GM12878 (cell line): Measurements from ENCODE around the gene METTL15. TPM values are rescaled to one million over a fixed set of nuclear protein-coding genes. Genes with fewer than 3 reads are reported as not detected.

ENCODE experiments used
- ATAC-seq: fragments of 200-7000 bp; cut with Tn5 transposase; 3 replicates; pipeline ENCODE4 v1.9.1; 2020; ENCODE audit warnings: mild to moderate bottlenecking, moderate library complexity
- BruUV-seq: library from RNA; stranded (reverse); fragments of 400-500 nt; replicated peaks from 2 replicates; lab custom pipeline; 2021; lab: Mats Ljungman, UMichigan
- CTCF ChIA-PET: fragments of 300-600 bp; sonication (Branson Sonifier 250); formaldehyde crosslinking; extraction: SDS; loops from one replicate; lab custom pipeline; 2021; ENCODE audit warnings: inconsistent platforms; lab: Yijun Ruan, JAX
- POLR2A ChIA-PET: fragments of 350-600 bp; formaldehyde crosslinking; extraction: SDS; loops from one replicate; lab custom pipeline; 2021; ENCODE audit warnings: inconsistent platforms; lab: Charles Lee
- RAD21 ChIA-PET: fragments of 300-600 bp; sonication (Branson Sonifier 250); formaldehyde crosslinking; loops from one replicate; lab custom pipeline; 2023; ENCODE audit warnings: antibody characterized with exemption; ENCODE audit not compliant: unreplicated experiment; lab: Charles Lee
- SMC1A ChIA-PET: fragments of 300-600 bp; sonication (Branson Sonifier 250); formaldehyde crosslinking; loops from one replicate; lab custom pipeline; 2023; ENCODE audit not compliant: unreplicated experiment, uncharacterized antibody; lab: Charles Lee
- DNase-seq: peaks from one replicate; pipeline ENCODE4 v3.0.0-alpha.2; 2011; ENCODE audit warnings: low read depth, low spot score
- FAIRE-seq: peaks from 3 replicates; lab custom pipeline; 2011; peaks lifted over from hg19 to GRCh38; lab: Jason Lieb, UNC
- H2AFZ ChIP-seq: 2 replicates; pipeline ENCODE4 v1.6.0; 2011; ENCODE audit warnings: low read depth, low read length, control low read depth; ENCODE audit not compliant: control insufficient read depth
- H3K27ac ChIP-seq: 2 replicates; pipeline ENCODE4 v1.5.1; 2011; ENCODE audit warnings: control low read depth; ENCODE audit not compliant: control insufficient read depth, insufficient read depth
- H3K27me3 ChIP-seq, 2 experiments: replicated peaks in 1 of 2; 2 replicates each; pipeline versions ENCODE4 v1.6.0 to v1.6.1; 2011; ENCODE audit warnings: low read length in 1 of 2; ENCODE audit not compliant: control insufficient read depth in 2 of 2, insufficient read depth in 2 of 2
- H3K36me3 ChIP-seq, 2 experiments: 2 replicates each; pipeline ENCODE4 v1.5.1; 2011; ENCODE audit warnings: low read length in 1 of 2; ENCODE audit not compliant: control insufficient read depth in 2 of 2, insufficient read depth in 2 of 2
- H3K4me1 ChIP-seq: 2 replicates; pipeline ENCODE4 v1.6.1; 2011; ENCODE audit warnings: mild to moderate bottlenecking, low read length, moderate library complexity, mixed read lengths; ENCODE audit not compliant: control insufficient read depth, insufficient read depth
- H3K4me2 ChIP-seq: 2 replicates; pipeline ENCODE4 v1.6.0; 2011; ENCODE audit warnings: control low read depth; ENCODE audit not compliant: control insufficient read depth, insufficient read depth
- H3K4me3 ChIP-seq: fragments of 200-600 bp; sonication (generic); 2 replicates; pipeline ENCODE4 v1.5.1; 2016
- H3K79me2 ChIP-seq: 2 replicates; pipeline ENCODE4 v1.6.0; 2011; ENCODE audit warnings: low read length; ENCODE audit not compliant: control insufficient read depth, insufficient read depth
- H3K9ac ChIP-seq: 2 replicates; pipeline ENCODE4 v1.8.0; 2011; ENCODE audit warnings: low read length, control low read depth, mixed read lengths; ENCODE audit not compliant: control insufficient read depth, insufficient read depth
- H3K9me3 ChIP-seq: replicated peaks from 3 replicates; pipeline ENCODE4 v1.5.1; 2011; ENCODE audit warnings: mild to moderate bottlenecking, low read length; ENCODE audit not compliant: control insufficient read depth, insufficient read depth
- H4K20me1 ChIP-seq: 2 replicates; pipeline ENCODE4 v1.6.0; 2011; ENCODE audit not compliant: control insufficient read depth, insufficient read depth
- ATF3 ChIP-seq: IDR thresholded peaks from 2 replicates; pipeline ENCODE4 v1.6.1; 2011; ENCODE audit warnings: low read depth, mild to moderate bottlenecking, low read length, moderate library complexity, borderline replicate concordance; ENCODE audit errors: extremely low read depth
- DPF2 ChIP-seq: fragments of 450-650 bp; IDR thresholded peaks from 2 replicates; pipeline ENCODE4 v1.6.1; 2017; ENCODE audit warnings: mild to moderate bottlenecking
- E4F1 ChIP-seq: fragments of 450-650 bp; IDR thresholded peaks from 2 replicates; pipeline ENCODE4 v1.6.1; 2018; ENCODE audit warnings: borderline replicate concordance, mild to moderate bottlenecking; ENCODE audit not compliant: partially characterized antibody
- FOXM1 ChIP-seq: IDR thresholded peaks from 2 replicates; pipeline ENCODE4 v1.6.1; 2012; ENCODE audit warnings: low read depth, mild to moderate bottlenecking, inconsistent platforms, low read length, moderate library complexity
- HCFC1 ChIP-seq: fragments of 150-350 bp; IDR thresholded peaks from 2 replicates; pipeline ENCODE4 v1.6.1; 2014; ENCODE audit warnings: low read length
- MEF2A ChIP-seq: IDR thresholded peaks from 2 replicates; pipeline ENCODE4 v1.6.1; 2011; ENCODE audit warnings: low read depth, mild to moderate bottlenecking, low read length, moderate library complexity; ENCODE audit not compliant: insufficient read depth
- MYB ChIP-seq: fragments of 150-350 bp; IDR thresholded peaks from 2 replicates; pipeline ENCODE4 v1.6.1; 2014; ENCODE audit warnings: mild to moderate bottlenecking, low read depth, low read length, borderline replicate concordance
- NFIC ChIP-seq: IDR thresholded peaks from 2 replicates; pipeline ENCODE4 v1.6.1; 2012; ENCODE audit warnings: low read depth, mild to moderate bottlenecking, inconsistent platforms, low read length, moderate library complexity
- PAX8 ChIP-seq: fragments of 450-650 bp; IDR thresholded peaks from 2 replicates; pipeline ENCODE4 v1.6.1; 2017; ENCODE audit warnings: mild to moderate bottlenecking, moderate library complexity
- PKNOX1 ChIP-seq: fragments of 450-650 bp; IDR thresholded peaks from 2 replicates; pipeline ENCODE4 v1.6.1; 2016; ENCODE audit warnings: mild to moderate bottlenecking
- SP1 ChIP-seq: IDR thresholded peaks from one replicate; pipeline ENCODE4 v1.6.1; 2011; ENCODE audit warnings: low read depth, low read length
- ZNF24 ChIP-seq: fragments of 450-650 bp; IDR thresholded peaks from 2 replicates; pipeline ENCODE4 v1.6.1; 2017; ENCODE audit warnings: antibody characterized with exemption, mild to moderate bottlenecking
- ZNF384 ChIP-seq: IDR thresholded peaks from 2 replicates; pipeline ENCODE4 v1.6.1; 2012; ENCODE audit warnings: low read depth, mild to moderate bottlenecking, low read length, improper control_type of control experiment, borderline replicate concordance
- ZZZ3 ChIP-seq: IDR thresholded peaks from 2 replicates; pipeline ENCODE4 v1.6.1; 2011; ENCODE audit warnings: low read depth; ENCODE audit not compliant: control insufficient read depth, insufficient read length
- WGBS: methylation state at CpG from one replicate; pipeline ENCODE4 v1.1.6; 2016; ENCODE audit warnings: low lambda C conversion rate; ENCODE audit not compliant: insufficient replicate concordance, insufficient coverage; ENCODE audit errors: missing lambda C conversion rate; 5-methylcytosine and 5-hydroxymethylcytosine counted together
- in situ Hi-C: fragments of 300-500 bp; cut with MboI; formaldehyde crosslinking; loops from 9 replicates; pipeline ENCODE4 v1.14.3; 2018; ENCODE audit warnings: mixed read lengths
- intact Hi-C: fragments of 100-400 bp; cut with micrococcal nuclease; formaldehyde crosslinking; loops from one replicate; pipeline ENCODE4 v1.14.2; 2022; ENCODE audit not compliant: unreplicated experiment
- polyA plus RNA-seq, 11 experiments: library from polyadenylated mRNA; depleted of rRNA in 4 of 11; unstranded in 6 of 11; stranded (reverse) in 5 of 11; fragments of >200 nt; fragmentation: Nextera tagmentation in 4 of 11; fragmentation: Illumina TruSeq in 1 of 11; extraction: Ambion mirVana in 4 of 11; extraction: Trizol in 1 of 11; gene quantifications; 1 replicate in 1 of 11; 2 replicates in 10 of 11; pipeline versions ENCODE4 v1.2.1 to v1.2.3, GENCODE V29; 2011 to 2016; ENCODE audit warnings: inconsistent platforms in 2 of 11, missing spikeins in 2 of 11, low read depth in 1 of 11
- total RNA-seq, 4 experiments: library from RNA; depleted of rRNA in 3 of 4; stranded (reverse); fragments of >200 nt in 3 of 4; fragmentation: Illumina TruSeq in 1 of 4; extraction: Trizol in 1 of 4; gene quantifications; 2 replicates each; pipeline versions ENCODE4 v1.2.1 to v1.2.3, GENCODE V29; 2013 to 2021

Gene METTL15
- total and polyA plus RNA-seq, 10 of the 15 experiments (the other 5 are each of a cell fraction or from before 2014, with no cell fraction given), result 7.9 to 16.9 (median 14.4) TPM

- peak; percentile 90 for ATAC-seq
- SMC1A ChIA-PET, result no interaction called here
- peaks cover 12% of the 10 kb centered on the region for H3K4me1 ChIP-seq
- no peaks in the 10 kb centered on the region for H3K79me2 ChIP-seq
- intact Hi-C loops, result no loop called here
- H3K27ac ChIP-seq, result no peak overlapping the region
- BruUV-seq, result no TSS peak
- 93% methylated on average over 2 of the region's 2 CpGs for WGBS
- peak; percentile 8 for DNase-seq
- CTCF ChIA-PET, result no interaction called here
- H3K4me2 ChIP-seq, result no peak overlapping the region
- POLR2A ChIA-PET, result no interaction called here
- no peaks in the 10 kb centered on the region; a peak in 3 of 4 replicates for H3K36me3 ChIP-seq
- in situ Hi-C loops, result no loop called here
- TF ChIP-seq ZNF24, result peak; percentile 70
- TF ChIP-seq SP1, result no peak
- TF ChIP-seq E4F1, result no peak
- no peaks in the 10 kb centered on the region; the same call in 2 of the 3 replicates for H3K9me3 ChIP-seq
- H2AFZ ChIP-seq, result no peak overlapping the region
- RAD21 ChIA-PET, result no interaction called here
- peak; percentile 44 for FAIRE-seq
- no peak overlapping the region for H3K9ac ChIP-seq
- H3K4me3 ChIP-seq, result no peak overlapping the region
- no peaks in the 10 kb centered on the region for H4K20me1 ChIP-seq
- no peaks in the 10 kb centered on the region for H3K27me3 ChIP-seq
These were observed 188.2 kb downstream of the METTL15 start for GRCh38 chr11:28296426-28296825.

GRCh38 chr11:28298209-28298608 lies 190.0 kb downstream of the METTL15 start:
- WGBS, result 98% methylated on average over 3 of the region's 3 CpGs
- TF ChIP-seq FOXM1, result no peak
- TF ChIP-seq PKNOX1, result no peak
- TF ChIP-seq NFIC, result no peak
- no peak for TF ChIP-seq MYB
- TF ChIP-seq DPF2, result no peak
- TF ChIP-seq PAX8, result no peak
- TF ChIP-seq HCFC1, result no peak
- no peak for TF ChIP-seq ZZZ3
- TF ChIP-seq ATF3, result no peak
- no peak for TF ChIP-seq MEF2A
- TF ChIP-seq ZNF384, result no peak

More at GRCh38 chr11:28298209-28298608, 190.0 kb downstream of the METTL15 start:
- H3K36me3 ChIP-seq, result no peaks in the 10 kb centered on the region; a peak in 4 of 4 replicates
- no peak overlapping the region for H3K4me3 ChIP-seq
- no peaks in the 10 kb centered on the region for H3K27me3 ChIP-seq
- in situ Hi-C loops (no loop called here), intact Hi-C loops (no loop called here)
- ChIA-PET CTCF (interaction anchor here (1.6 kb wide), 1 partner anchor 599 kb away, joined by 5 read pairs; no protein-coding TSS in a partner anchor), SMC1A (interaction anchor here (0.7 to 1.2 kb wide), 3 partner anchors 11 to 72 kb away, joined by 3 read pairs; no protein-coding TSS in a partner anchor), POLR2A (interaction anchor here (0.6 kb wide), 1 partner anchor 187 kb away, joined by 3 read pairs; no protein-coding TSS in a partner anchor), RAD21 (interaction anchor here (1.0 kb wide), 1 partner anchor 102 kb away, joined by 3 read pairs; no protein-coding TSS in a partner anchor)
- no peaks in the 10 kb centered on the region for H3K79me2 ChIP-seq
- no peak for FAIRE-seq
- no peak overlapping the region for H3K9ac ChIP-seq
- peaks cover 12% of the 10 kb centered on the region for H3K4me1 ChIP-seq
- no peak overlapping the region for H2AFZ ChIP-seq
- H3K4me2 ChIP-seq, result no peak overlapping the region
- H3K9me3 ChIP-seq, result no peaks in the 10 kb centered on the region; the same call in 2 of the 3 replicates
- BruUV-seq, result no TSS peak
- DNase-seq, result no peak
- H3K27ac ChIP-seq, result no peak overlapping the region
- no peaks in the 10 kb centered on the region for H4K20me1 ChIP-seq
- no peak for ATAC-seq
